HG03432 (cell line): ENCODE data around the gene PRPF31.
A peak's percentile ranks its signal among the peaks of the same experiment; 100 is the strongest.
"Not testable (repeated sequence)": the region's sequence is repeated elsewhere in the genome, so short reads cannot be mapped to it uniquely, and the experiment has no call there.

ENCODE experiments used
- ATAC-seq: cut with Tn5 transposase; IDR thresholded peaks from one replicate; pipeline ENCODE4 v1.9.1; 2021; ENCODE audit warnings: mild to moderate bottlenecking, moderate library complexity; ENCODE audit not compliant: unreplicated experiment

PRPF31 gene, protein sequence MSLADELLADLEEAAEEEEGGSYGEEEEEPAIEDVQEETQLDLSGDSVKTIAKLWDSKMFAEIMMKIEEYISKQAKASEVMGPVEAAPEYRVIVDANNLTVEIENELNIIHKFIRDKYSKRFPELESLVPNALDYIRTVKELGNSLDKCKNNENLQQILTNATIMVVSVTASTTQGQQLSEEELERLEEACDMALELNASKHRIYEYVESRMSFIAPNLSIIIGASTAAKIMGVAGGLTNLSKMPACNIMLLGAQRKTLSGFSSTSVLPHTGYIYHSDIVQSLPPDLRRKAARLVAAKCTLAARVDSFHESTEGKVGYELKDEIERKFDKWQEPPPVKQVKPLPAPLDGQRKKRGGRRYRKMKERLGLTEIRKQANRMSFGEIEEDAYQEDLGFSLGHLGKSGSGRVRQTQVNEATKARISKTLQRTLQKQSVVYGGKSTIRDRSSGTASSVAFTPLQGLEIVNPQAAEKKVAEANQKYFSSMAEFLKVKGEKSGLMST

DNA sequence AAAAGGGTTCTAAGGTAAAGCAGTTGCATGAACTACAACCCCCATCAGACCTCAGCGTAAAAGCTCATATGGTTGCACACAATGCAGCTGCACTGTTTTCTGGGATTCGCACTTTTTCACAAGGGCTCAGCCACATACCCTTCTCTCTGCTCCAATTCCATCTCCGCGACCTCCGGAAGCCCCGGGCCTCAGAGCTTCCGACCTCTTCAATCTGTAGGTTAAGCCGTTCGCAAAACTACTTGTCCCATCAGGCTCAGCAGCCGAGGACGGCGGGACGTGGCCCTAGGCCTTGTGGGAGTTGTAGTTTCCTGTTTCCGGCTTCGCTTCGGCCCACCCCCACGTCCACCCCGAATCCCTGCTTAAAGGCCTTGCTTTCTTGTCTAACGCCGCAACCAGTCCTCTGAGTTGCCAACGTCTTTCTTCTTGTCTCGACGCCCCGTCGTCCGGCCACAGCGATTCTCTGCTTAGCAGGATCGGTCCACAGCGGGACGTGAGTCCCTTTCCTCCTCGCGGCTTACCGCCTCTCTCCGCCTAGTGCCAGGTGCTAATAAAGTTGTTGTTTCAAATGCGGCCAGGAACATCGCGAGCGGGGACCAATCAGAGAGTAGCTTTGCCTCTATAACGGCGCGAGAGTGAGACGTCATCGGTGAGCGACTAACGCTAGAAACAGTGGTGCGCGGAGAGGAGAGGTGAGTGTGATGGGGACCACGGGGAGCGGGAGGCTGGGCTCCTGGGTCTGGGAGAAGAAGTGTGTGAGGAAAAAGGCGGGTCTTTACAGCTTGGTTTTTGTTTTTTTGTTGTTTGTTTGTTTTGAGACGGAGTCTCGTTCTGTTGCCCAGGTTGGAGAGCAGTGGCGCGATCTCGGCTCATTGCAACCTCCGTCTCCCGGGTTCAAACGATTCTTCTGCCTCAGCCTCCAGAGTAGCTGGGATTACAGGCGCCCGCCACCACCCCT is at the start of gene PRPF31, which contains the start of gene TFPT:
Gene PRPF31, plus strand, starts transcription at position 646 of the 955 bp plus-strand sequence. CDS start 2,525 bp downstream, outside the sequence.
Gene TFPT, minus strand, starts transcription at position 549 of the 955 bp plus-strand sequence. Its CDS starts 388 bp downstream, at position 161.
- peak; percentile 82 for ATAC-seq

DNA sequence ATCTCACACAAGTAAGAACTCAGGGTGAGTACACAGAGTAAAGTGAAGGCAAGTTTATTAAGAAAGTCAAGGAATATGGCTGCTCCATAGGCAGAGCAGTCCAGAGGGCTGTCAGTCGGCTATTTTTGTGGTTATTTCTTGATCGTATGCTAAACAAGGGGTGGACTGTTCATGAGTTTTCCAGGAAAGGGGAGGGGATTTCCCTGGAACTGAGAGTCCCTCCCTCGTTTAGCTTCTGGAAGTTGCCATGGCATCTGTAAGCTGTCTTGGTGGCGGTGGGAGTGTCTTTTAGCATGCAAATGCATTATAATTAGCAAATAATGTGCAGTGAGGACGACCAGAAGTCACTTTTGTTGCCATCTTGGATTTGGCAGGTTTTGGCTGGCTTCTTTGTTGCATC is 46.1 kb upstream of the PRPF31 start:
- no peak for ATAC-seq

DNA sequence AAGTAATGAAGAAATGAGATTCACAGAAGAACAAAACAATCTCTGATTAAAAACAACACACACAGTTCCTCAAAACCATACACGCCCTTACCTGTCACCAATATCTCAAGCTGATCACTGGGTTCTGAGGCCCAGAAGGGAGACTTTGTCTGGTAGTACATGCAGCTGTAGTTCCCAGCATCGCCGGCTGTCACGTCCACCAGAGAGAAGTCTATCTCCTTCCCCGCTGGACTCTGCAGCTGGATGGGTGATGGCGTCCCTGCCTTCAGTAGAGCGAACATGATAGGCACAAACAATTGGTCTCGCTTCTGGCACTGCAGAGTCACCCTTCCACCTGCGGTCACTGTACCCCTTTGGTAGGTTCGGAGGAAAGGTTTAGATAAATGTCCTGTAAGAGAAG is 41.7 kb upstream of the PRPF31 start:
- ATAC-seq: no peak

DNA sequence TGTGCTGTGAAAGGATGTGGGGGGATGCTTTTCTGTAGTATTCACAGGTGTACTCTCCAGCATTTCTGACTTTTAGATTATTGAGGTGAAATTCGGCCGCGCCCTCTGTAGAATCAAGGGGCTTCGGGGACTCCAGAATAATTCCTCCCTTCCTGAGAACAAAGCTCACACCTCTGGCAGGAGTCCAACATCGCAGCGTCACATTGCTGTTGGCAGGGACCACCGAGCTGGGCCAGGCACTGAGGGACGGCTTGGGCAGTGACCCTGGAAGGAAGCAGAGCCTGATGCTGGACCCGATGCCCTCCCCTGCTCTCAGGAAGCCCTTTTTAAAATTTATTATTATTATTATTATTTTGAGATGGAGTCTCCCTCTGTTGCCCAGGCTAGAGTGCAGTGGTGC is 40.7 kb upstream of the PRPF31 start:
- ATAC-seq: no peak

DNA sequence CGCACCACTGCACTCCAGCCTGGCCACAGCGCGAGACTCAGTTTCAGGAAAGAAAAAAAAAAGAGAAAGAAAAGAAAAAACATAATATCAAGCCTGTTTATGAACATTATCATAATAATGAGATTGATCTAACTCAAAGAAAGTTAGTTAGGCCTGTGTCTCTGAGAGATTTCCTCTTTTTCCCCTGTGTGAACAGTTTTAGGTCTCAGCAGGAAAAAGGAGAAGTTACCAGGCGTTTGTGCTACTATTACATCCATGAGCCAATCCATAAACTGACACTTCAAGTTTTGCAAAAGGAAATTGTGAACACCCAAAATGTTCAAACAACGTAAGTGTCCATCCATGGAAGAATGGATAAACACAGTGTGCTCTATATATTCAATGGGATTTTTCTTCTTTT is 38.2 kb upstream of the PRPF31 start:
- no peak for ATAC-seq

DNA sequence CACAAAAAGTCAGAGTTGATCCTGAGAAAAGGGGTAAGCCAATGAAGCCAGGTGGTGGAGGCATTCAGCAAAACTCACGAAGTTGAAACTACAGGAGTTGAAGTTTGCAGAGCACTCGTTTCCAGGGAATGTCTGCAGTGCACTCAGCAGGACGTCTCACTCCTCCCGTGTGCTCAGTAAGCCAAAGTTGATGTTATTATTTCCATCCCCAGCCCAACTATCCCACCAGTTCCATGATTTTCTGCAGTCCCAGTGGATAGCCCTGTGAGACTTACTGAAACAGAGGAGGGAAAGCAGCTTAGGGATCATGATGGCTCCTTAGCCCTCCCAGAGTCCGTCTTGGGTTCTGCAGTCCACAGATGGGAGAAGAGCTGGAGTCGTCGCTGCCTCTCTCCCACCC is 34.5 kb upstream of the PRPF31 start, which contains the start of gene TARM1:
Gene TARM1, minus strand, starts transcription at position 334 of the 400 bp plus-strand sequence. Its CDS starts 25 bp downstream, at position 309.
- no peak for ATAC-seq

DNA sequence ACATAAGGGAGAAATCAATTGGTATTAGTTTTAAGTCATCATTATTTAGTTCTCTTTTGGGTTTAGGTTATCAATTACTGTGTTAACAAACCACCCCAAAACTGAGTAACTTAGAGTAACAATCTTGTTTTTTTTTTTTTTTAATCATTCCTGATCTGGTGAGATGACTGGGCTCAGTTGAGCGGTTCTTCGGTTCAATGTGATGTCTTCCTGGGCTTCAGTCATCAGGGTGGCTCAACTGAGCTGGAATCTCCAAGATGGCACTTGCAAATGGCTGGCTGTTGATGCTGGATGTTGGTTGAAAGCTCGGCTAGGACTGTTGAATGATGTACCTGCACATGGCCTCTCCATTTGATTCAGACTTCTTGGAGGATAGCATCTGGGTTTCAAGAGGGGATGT is 31.1 kb upstream of the PRPF31 start:
- ATAC-seq: no peak

DNA sequence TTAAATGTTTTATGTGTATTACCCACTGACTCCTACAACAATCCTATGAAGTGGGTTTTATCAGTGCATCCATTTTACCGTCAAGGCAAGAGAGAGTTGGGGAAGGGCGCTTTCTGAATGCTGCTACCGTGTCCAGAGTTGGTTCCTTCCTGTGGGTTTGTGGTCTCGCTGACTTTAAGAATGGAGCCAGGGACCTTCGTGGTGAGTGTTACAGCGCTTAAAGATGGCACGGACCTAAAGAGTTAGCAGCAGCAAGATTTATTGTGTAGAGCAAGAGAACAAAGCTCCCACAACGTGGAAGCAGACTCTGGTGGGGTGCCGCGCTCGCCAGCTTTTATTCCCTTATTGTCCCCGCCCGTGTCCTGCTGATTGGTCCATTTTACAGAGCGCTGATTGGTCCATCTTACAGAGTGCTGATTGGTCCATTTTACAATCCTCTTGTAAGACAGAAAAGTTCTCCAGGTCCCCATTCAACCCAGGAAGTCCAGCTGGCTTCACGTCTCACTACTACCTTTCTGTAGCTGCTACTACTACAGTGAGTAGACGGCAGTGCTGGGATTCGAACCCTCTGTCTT is 21.0 kb upstream of the PRPF31 start:
- ATAC-seq: no peak

DNA sequence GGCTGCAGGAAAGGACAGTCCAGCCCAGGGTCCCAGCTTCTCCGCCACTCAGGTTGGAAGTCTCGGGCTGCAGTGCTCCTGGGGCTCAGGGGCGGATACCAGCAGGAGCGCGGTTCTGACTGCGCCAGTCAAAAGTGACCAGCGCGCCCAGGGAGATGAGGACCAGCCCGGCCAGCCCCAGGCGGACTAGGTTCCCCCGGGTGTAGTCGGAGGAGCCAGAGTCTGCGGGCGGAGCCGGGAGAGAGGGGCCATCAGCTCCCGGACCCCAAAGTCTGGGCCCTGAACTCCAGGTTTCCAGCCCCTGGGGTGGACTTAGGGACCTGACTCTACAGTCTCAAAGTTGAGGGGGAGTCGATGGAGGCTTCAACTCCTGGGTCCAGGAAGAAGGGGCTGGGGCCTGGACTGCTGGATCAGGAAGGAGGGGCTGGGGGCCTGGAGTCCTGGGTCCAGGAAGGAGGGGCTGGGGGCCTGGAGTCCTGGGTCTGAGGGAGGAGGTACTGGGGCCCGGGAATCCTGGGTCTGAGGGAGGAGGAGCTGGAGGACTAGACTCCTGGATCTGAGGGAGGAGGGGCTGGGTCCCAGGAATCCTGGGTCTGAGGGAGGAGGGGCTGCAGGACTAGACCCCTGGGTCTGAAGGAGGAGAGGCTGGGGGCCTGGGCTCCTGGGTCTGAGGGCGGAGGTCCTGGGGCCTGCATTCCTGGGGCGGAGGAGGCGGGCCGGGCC is 20.3 kb upstream of the PRPF31 start:
- no peak for ATAC-seq

DNA sequence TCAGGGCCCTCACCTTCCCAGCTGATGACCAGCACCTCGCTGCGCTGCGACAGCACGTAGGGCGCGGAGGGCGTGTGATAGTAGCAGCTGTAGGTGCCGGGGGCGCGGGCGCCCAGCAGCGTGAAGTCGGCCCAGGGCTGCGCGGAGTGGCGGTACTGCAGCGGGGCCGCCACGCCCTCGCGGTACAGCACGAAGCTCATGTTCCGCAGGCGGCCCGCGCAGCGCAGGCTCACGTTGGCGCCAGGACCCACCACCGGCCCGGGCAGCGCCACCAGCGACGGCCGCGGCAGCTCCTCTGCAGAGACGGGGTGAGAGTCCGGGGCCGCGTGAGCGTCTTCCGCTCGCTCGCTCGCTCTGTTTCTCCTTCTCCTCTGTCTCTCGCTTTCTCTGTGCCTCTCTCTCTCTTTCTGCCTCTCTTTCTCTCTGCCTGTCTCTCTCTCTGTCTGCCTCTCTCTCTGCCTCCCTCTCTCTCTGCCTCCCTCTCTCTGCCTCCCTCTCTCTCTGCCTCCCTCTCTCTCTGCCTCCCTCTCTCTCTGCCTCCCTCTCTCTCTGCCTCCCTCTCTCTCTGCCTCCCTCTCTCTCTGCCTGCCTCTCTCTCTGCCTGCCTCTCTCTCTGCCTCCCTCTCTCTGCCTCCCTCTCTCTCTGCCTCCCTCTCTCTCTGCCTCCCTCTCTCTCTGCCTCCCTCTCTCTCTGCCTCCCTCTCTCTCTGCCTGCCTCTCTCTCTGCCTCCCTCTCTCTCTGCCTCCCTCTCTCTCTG is 19.5 kb upstream of the PRPF31 start:
- not testable (repeated sequence) for ATAC-seq

DNA sequence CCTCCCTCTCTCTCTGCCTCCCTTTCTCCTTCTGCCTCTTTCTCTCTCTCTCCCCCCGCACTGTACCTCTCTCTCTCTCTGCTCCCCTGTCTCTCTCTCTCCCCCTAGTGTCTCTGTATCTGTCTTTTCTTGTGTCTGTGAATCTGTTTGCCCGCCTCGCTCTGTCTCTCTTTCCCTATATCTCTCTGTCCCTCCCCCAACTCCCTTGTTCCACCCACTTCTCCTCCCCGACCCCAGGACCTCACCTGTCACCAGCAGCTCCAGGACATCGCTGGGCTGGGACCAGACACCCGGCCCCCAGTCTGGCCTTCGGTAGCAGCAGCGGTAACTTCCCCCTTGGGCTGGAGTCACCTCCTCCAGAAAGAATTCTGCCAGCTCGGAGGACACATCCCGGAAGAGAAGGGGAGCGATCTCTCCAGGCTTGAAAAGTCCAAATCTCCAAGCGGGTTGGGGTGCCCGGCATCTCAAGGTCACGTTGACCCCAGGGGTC is 18.9 kb upstream of the PRPF31 start:
- no peak for ATAC-seq

DNA sequence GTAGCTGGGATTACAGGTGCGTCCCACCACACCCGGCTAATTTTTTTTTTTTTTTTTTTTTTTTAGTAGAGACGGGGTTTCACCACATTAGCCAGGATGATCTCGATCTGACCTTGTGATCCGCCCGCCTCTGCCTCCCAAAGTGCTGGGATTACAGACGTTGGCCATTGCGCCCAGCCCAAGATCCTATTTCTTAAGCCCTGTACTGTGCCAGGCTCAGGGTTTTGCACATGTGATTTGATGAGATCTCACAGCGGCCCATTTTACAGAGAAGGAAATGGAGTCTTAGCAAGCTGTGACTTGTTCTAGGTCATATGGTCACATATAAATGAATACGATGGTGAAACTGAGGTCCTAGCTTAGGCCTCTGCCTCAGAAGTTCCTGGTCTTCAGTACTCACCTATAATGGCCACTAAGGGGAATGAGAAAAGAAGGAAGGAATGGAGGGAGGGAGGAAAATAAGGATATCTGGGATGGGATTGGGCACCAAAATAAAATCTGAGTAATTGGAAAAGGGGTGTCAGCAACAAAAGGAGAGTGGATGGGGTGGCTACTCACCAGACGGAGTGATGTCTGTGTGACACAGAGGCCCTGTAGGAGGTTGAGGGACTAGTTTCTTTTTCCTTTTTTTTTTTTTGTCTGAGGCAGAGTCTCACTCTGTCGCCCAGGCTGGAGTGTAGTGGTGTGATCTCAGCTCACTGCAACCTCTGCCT is 16.2 kb upstream of the PRPF31 start:
- ATAC-seq: no peak

DNA sequence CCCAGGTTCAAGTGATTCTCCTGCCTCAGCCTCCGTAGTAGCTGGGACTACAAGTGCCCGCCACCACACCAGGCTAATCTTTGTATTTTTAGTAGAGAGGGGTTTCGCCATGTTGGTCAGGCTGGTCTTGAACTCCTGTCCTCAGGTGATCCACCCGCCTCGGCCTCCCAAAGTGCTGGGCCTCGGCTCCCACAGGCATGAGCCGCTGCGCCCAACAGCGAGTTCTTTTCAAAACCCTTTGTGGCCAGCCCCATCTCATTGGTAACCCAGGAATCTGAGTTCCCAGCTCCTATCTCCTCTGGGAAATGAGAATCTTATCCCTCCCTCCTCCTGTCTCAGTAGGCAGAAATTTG is 15.7 kb upstream of the PRPF31 start:
- not testable (repeated sequence) for ATAC-seq

DNA sequence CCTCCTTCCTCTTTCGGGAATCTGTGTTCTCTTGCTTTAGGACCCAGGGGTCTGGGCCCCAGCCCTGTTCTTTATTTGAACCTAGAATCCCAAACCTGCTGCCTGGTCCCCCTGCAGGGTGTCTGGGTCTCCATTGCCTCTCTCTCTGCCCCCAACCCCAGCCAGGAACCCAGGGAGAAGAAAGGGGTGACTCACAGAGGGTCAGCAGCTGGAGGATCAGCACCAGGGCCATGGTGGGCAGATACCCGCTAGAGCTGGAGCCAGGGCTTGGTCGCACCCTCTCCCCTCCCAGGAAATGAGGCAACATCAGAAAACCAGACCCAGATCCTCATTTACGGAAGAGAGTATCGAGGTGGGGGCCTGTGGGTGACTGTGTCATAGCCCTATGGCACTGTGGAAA is 15.0 kb upstream of the PRPF31 start, which contains the start of gene OSCAR:
Gene OSCAR, minus strand, starts transcription at position 243 of the 400 bp plus-strand sequence. Its CDS starts 11 bp downstream, at position 232.
- ATAC-seq: no peak

DNA sequence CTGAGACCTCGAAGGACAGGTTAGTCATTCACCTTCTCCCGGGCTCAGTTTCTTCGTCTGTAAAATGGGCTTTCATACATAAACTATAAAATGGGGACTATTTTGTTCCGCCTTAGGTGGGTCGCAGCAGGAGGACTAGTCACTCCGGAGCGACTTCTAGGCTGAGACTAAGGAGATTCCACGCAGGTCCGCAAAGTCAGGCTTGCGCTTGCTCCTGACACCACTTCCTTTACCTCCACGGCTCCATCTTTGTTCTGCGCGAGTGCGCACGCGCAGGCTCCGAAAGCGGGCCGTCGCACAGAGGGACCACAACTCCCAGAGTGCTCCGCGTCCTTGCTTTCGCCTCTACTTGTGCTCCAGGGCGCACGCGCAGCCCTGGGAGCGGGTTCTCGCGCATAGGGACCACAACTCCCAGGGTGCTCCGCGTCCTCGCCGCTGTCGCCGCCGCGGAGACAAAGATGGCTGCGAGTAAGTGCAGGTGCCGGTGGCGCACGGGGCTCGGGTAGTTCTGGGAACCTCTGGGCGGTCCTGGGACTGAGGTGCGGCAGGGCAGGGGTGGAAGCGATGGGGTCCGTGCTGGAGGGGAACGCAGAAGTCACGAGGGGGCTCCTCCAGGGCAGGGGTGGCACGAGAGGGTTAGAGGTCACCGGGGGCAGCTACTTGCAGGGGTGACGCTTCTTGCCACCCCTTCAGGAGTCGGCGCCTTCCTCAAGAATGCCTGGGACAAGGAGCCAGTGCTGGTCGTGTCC is 13.0 kb upstream of the PRPF31 start, which contains the start of gene NDUFA3:
Gene NDUFA3, plus strand, starts transcription at position 435 of the 749 bp plus-strand sequence. Its CDS starts 24 bp downstream, at position 459.
- peak; percentile 94 for ATAC-seq

DNA sequence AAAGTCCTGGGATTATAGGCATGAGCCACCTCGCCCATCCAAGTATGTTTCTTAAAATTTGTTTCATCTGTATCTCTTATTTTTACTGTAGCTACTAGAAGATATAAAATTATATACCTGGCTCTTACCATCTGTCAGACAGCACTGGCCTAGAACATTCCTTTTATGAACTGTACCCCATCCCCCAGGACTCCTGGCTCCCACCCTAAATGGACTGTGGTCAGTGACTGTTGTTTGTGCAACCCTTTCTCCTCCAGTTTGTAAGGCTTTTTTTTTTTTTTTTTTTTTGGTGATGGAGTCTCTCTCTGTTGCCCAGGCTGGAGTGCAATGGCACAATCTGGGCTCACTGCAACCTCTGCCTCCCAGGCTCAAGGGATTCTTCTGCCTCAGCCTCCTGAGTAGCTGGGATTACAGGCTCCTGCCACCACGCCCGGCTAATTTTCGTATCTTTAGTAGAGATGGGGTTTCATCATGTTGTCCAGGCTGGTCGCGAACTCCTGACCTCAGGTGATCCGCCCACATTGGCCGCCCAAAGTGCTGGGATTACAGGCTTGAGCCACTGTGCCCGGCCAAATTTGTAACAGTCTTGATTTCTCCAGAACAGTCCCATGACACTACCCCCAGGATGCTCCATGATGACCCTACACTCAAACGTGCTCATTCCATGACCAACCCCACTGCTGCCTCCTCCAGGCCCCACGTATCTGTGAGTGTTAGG is 10.4 kb upstream of the PRPF31 start:
- ATAC-seq: no peak

DNA sequence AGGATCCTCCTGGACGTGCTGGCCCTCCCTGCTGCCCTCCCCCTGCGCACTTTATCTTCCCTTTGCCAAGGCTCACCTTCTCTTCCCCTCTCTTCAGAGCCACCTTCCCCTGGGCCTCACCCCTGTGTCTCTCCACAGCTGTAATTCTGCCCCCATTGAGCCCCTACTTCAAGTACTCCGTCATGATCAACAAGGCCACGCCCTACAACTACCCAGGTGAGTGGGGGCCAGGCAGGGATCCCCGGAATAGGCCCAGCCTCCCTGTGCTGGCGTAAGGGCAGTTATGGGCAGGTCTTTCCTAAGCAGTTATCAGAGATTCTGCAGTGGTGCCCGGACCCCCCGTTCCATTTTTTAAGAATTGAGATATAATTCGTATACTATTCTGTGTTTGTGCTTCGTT is 9.8 kb upstream of the PRPF31 start:
- no peak for ATAC-seq
